Heart left ventricle (tissue), 13 donors: ENCODE data around the gene PTPRK.

Experiments used
- POLR2A ChIP-seq, 2 donors: fragments of 450-650 bp; IDR thresholded peaks; one replicate each; pipeline ENCODE4 v1.6.1; 2017; ENCODE audit warnings: antibody characterized with exemption in 2 of 2, mild to moderate bottlenecking in 2 of 2, moderate library complexity in 2 of 2
- TF ChIP-seq, protein P1 (sequence below), 12 donors: fragments of 200-600 bp; sonication (generic) in 4 of 12; IDR thresholded peaks; one replicate each; pipeline versions ENCODE4 v1.5.0 to v1.8.0; 2018 to 2022; ENCODE audit warnings: antibody characterized with exemption in 12 of 12, mild to moderate bottlenecking in 5 of 12
- donor health status: ischemic (EF 13 %, LVEDD 7.1; RV severe dilation, severe dysfunction).
- donor health status: DM: no; HTN: yes; CAD: no.
- donor health status: DM: no; HTN: no; CAD: no.
- donor health status: ischemic (EF 25% LVEDD 6.9; RV normal size, moderate dysfunction).
- donor health status: ischemic (EF 25% LVEDD 5.7; RV mildly dilated, moderate dysfunction).
- donor health status: ischemic (EF 35%, LVEDD 5.7; RV mildly dilated, moderate dysfunction).
- donor health status: nonischemic (EF 11% LVEDD 7.7; RV severe dilation, severe dysfunction).
- donor health status: DM: yes; HTN: yes; CAD: no.
- donor health status: PGD.
- donor health status: ischemic (EF 29% LVEDD 5.4; RV normal size, mild dysfunction).
- donor health status: nonischemic (EF 23%, LVEDD 6.1; RV moderate dilation, normal function).

DNA sequence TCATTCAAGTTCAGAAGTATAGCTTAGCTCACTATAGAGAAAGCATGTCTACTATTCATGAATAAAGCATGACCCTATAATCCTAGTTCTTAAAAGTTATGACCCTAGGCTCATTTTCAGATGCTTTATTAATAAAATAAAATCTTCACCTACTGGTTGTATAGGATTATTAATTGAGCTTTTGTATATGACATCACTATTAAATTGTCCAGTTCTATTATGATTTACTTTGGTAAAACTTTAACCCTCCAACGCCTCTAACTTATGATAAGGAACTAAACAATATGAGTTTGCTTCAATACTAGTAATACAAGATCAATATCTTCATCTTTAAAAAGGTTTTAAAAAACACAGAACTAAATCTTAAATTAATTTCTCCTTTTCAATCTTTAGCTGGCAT lies 356.1 kb downstream of the PTPRK start:
- TF ChIP-seq, protein P1, sequence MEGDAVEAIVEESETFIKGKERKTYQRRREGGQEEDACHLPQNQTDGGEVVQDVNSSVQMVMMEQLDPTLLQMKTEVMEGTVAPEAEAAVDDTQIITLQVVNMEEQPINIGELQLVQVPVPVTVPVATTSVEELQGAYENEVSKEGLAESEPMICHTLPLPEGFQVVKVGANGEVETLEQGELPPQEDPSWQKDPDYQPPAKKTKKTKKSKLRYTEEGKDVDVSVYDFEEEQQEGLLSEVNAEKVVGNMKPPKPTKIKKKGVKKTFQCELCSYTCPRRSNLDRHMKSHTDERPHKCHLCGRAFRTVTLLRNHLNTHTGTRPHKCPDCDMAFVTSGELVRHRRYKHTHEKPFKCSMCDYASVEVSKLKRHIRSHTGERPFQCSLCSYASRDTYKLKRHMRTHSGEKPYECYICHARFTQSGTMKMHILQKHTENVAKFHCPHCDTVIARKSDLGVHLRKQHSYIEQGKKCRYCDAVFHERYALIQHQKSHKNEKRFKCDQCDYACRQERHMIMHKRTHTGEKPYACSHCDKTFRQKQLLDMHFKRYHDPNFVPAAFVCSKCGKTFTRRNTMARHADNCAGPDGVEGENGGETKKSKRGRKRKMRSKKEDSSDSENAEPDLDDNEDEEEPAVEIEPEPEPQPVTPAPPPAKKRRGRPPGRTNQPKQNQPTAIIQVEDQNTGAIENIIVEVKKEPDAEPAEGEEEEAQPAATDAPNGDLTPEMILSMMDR (IDR thresholded peaks at IDR 0.05): no peak
- TF ChIP-seq POLR2A (IDR thresholded peaks at IDR 0.05): no peak
